Neuronal stem cell (in vitro differentiated cells): ENCODE data around the gene GSG1.
"Not testable (repeated sequence)": the region's sequence is repeated elsewhere in the genome, so short reads cannot be mapped to it uniquely, and the experiment has no call there.

Experiments used
- DNase-seq: peaks from one replicate; pipeline ENCODE4 v3.0.0-alpha.2; 2013; ENCODE audit warnings: low spot score
- H2AFZ ChIP-seq: one replicate; pipeline ENCODE4 v1.6.1; 2013; ENCODE audit warnings: mild to moderate bottlenecking, low read length, inconsistent platforms
- H2AK5ac ChIP-seq: 2 replicates; pipeline ENCODE4 v1.6.1; 2013; ENCODE audit warnings: low read depth, mild to moderate bottlenecking, inconsistent platforms, low read length, moderate library complexity, mixed read lengths
- H2BK120ac ChIP-seq: 2 replicates; pipeline ENCODE4 v1.6.1; 2013; ENCODE audit warnings: low read depth, mild to moderate bottlenecking, inconsistent platforms, low read length, moderate library complexity, mixed read lengths
- H2BK12ac ChIP-seq: one replicate; pipeline ENCODE4 v1.6.1; 2013; ENCODE audit warnings: low read length, inconsistent platforms
- H2BK15ac ChIP-seq: 2 replicates; pipeline ENCODE4 v1.6.1; 2013; ENCODE audit warnings: mild to moderate bottlenecking, low read length, inconsistent platforms, mixed read lengths
- H2BK5ac ChIP-seq: one replicate; pipeline ENCODE4 v1.6.1; 2013; ENCODE audit warnings: inconsistent platforms, mild to moderate bottlenecking, low read length, moderate library complexity
- H3K14ac ChIP-seq: one replicate; pipeline ENCODE4 v1.6.1; 2013; ENCODE audit warnings: low read length, inconsistent platforms
- H3K18ac ChIP-seq: 2 replicates; pipeline ENCODE4 v1.6.1; 2013; ENCODE audit warnings: low read length, inconsistent platforms
- H3K23ac ChIP-seq: 2 replicates; pipeline ENCODE4 v1.6.1; 2013; ENCODE audit warnings: low read depth, mild to moderate bottlenecking, mixed read lengths, low read length, inconsistent platforms; ENCODE audit not compliant: poor library complexity
- H3K27ac ChIP-seq: replicated peaks from 3 replicates; pipeline ENCODE4 v1.5.1; 2013; ENCODE audit warnings: low read length, inconsistent platforms
- H3K27me3 ChIP-seq, 3 experiments: 2 replicates each; pipeline ENCODE4 v1.6.1; 2013; ENCODE audit warnings: low read length in 3 of 3, mild to moderate bottlenecking in 2 of 3, inconsistent platforms in 1 of 3, low read depth in 1 of 3, mixed read lengths in 1 of 3, moderate library complexity in 1 of 3; ENCODE audit not compliant: control insufficient read depth in 3 of 3, insufficient read depth in 3 of 3
- H3K36me3 ChIP-seq, 2 donors: replicated peaks in 1 of 2; 2 replicates each; pipeline ENCODE4 v1.6.1; 2013; ENCODE audit warnings: low read length in 2 of 2; ENCODE audit not compliant: control insufficient read depth in 2 of 2, insufficient read depth in 2 of 2
- H3K4ac ChIP-seq: 2 replicates; pipeline ENCODE4 v1.6.1; 2013; ENCODE audit warnings: inconsistent platforms, mild to moderate bottlenecking, low read length, moderate library complexity
- H3K4me1 ChIP-seq, 2 donors: 1 replicate in 1 of 2; 2 replicates in 1 of 2; pipeline ENCODE4 v1.6.1; 2013; ENCODE audit warnings: low read length in 2 of 2, low read depth in 1 of 2; ENCODE audit not compliant: control insufficient read depth in 2 of 2, insufficient read depth in 1 of 2
- H3K4me2 ChIP-seq: one replicate; pipeline ENCODE4 v1.6.1; 2013; ENCODE audit warnings: mild to moderate bottlenecking, low read length, inconsistent platforms; ENCODE audit not compliant: insufficient read depth, poor library complexity, severe bottlenecking
- H3K4me3 ChIP-seq, 2 donors: 2 replicates each; pipeline ENCODE4 v1.5.1; 2013; ENCODE audit warnings: low read length in 2 of 2, mild to moderate bottlenecking in 2 of 2, inconsistent platforms in 1 of 2, moderate library complexity in 1 of 2
- H3K79me1 ChIP-seq: one replicate; pipeline ENCODE4 v1.6.1; 2013; ENCODE audit warnings: low read depth, mild to moderate bottlenecking, inconsistent platforms, low read length, moderate library complexity
- H3K9ac ChIP-seq: one replicate; pipeline ENCODE4 v1.6.1; 2013; ENCODE audit warnings: mild to moderate bottlenecking, low read depth, low read length, inconsistent platforms; ENCODE audit not compliant: poor library complexity
- H3K9me3 ChIP-seq, 2 donors: replicated peaks in 1 of 2; 2 replicates each; pipeline versions ENCODE3 to v1.6.1; 2013; ENCODE audit warnings: low read length in 2 of 2, mild to moderate bottlenecking in 2 of 2, inconsistent platforms in 1 of 2, low read depth in 1 of 2, mixed read lengths in 1 of 2, moderate library complexity in 1 of 2; ENCODE audit not compliant: control insufficient read depth in 2 of 2, insufficient read depth in 1 of 2
- H4K8ac ChIP-seq: one replicate; pipeline ENCODE4 v1.6.1; 2013; ENCODE audit warnings: low read depth, mild to moderate bottlenecking, inconsistent platforms, low read length, moderate library complexity
- H4K91ac ChIP-seq: one replicate; pipeline ENCODE4 v1.6.1; 2013; ENCODE audit warnings: low read length, low read depth, mild to moderate bottlenecking, inconsistent platforms; ENCODE audit not compliant: poor library complexity
- WGBS, 2 donors: extraction: QIAGEN DNeasy Blood & Tissue Kit; methylation state at CpG; one replicate each; pipeline ENCODE4 v1.1.7; 2013; ENCODE audit warnings: missing lambda C conversion rate in 2 of 2, mixed read lengths in 1 of 2; ENCODE audit not compliant: insufficient read length in 2 of 2, insufficient replicate concordance in 1 of 2; ENCODE audit errors: extremely low coverage in 2 of 2; 5-methylcytosine and 5-hydroxymethylcytosine counted together

The GSG1 gene

DNA sequence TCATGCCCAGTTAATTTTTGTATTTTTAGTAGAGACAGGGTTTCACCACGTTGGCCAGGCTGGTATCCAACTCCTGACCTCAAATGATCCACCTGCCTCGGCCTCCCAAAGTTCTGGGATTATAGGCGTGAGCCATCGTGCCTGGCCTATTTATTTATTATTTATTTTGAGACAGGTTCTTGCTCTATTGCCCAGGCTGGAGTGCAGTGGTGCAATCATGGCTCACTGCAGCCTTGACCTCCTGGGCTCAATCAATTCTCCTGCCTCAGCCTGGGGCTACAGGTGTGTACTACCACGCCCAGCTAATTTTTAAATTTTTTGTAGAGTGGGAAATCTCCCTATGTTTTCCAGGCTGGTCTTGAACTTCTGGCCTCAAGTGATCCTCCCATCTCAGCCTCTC lies 68.1 kb downstream of the GSG1 start:
- not testable (repeated sequence) for H3K27ac ChIP-seq, H3K79me1 ChIP-seq, H3K9me3 ChIP-seq, H3K36me3 ChIP-seq, H3K18ac ChIP-seq, H2BK120ac ChIP-seq, H3K4me1 ChIP-seq, H3K23ac ChIP-seq, H3K4me2 ChIP-seq, H2BK12ac ChIP-seq, H2AK5ac ChIP-seq, H3K9ac ChIP-seq, H4K91ac ChIP-seq, H3K4me3 ChIP-seq, H2BK15ac ChIP-seq, H3K14ac ChIP-seq, H2AFZ ChIP-seq, H2BK5ac ChIP-seq, H4K8ac ChIP-seq, H3K4ac ChIP-seq, H3K27me3 ChIP-seq, DNase-seq
- no CpG with 5 or more reads among the region's 5 CpGs for WGBS, 2 donors
